T-cell (primary cell): ENCODE results near the gene ACTL10. TPM values are rescaled to one million over a fixed set of nuclear protein-coding genes. Genes with fewer than 3 reads are reported as not detected.
"Not testable (repeated sequence)": the region's sequence is repeated elsewhere in the genome, so short reads cannot be mapped to it uniquely, and the experiment has no call there.

Experiments
- ATAC-seq, 4 experiments: fragments of 200-7000 bp in 3 of 4; fragments of 150-1000 bp in 1 of 4; cut with Tn5 transposase; replicated peaks in 1 of 4; 1 replicate in 3 of 4; 2 replicates in 1 of 4; pipeline ENCODE4 v1.10.0; 2021; ENCODE audit warnings: moderate library complexity in 3 of 4, mild to moderate bottlenecking in 2 of 4, moderate number of reproducible peaks in 1 of 4
- CTCF ChIA-PET, 2 donors: fragments of 300-600 bp; sonication (Branson Sonifier 250); formaldehyde crosslinking; loops; one replicate each; lab custom pipeline; 2022; ENCODE audit warnings: antibody characterized with exemption in 2 of 2; lab: Charles Lee
- POLR2A ChIA-PET, 2 donors: fragments of 300-600 bp; sonication (Branson Sonifier 250); formaldehyde crosslinking; loops; one replicate each; lab custom pipeline; 2022; ENCODE audit warnings: antibody characterized with exemption in 2 of 2; lab: Charles Lee
- DNase-seq, 35 experiments: peaks; one replicate each; pipeline versions ENCODE4 v3.0.0 to v3.0.0-alpha.2; 2013 to 2023
- H3K27ac ChIP-seq: one replicate; pipeline ENCODE4 v1.5.1; 2013; ENCODE audit warnings: low read length
- H3K27me3 ChIP-seq, 2 experiments: replicated peaks in 1 of 2; 1 replicate in 1 of 2; 2 replicates in 1 of 2; pipeline versions ENCODE4 v1.6.1 to v1.7.0; 2013; ENCODE audit warnings: low read length in 1 of 2, mixed read lengths in 1 of 2; ENCODE audit not compliant: control insufficient read depth in 2 of 2, insufficient read depth in 2 of 2; ENCODE audit errors: extremely low read depth in 1 of 2
- H3K36me3 ChIP-seq, 2 donors: 1 replicate in 1 of 2; 2 replicates in 1 of 2; pipeline versions ENCODE4 v1.6.1 to v1.7.0; 2013; ENCODE audit warnings: low read length in 1 of 2; ENCODE audit not compliant: control insufficient read depth in 2 of 2, insufficient read depth in 1 of 2; ENCODE audit errors: extremely low read depth in 1 of 2
- H3K4me1 ChIP-seq, 2 experiments: 1 replicate in 1 of 2; 2 replicates in 1 of 2; pipeline versions ENCODE4 v1.6.1 to v1.7.0; 2013; ENCODE audit warnings: low read length in 2 of 2, mixed read lengths in 1 of 2; ENCODE audit not compliant: insufficient read depth in 2 of 2, control insufficient read depth in 1 of 2; ENCODE audit errors: extremely low read depth in 1 of 2
- H3K4me3 ChIP-seq, 2 donors: 1 replicate in 1 of 2; 2 replicates in 1 of 2; pipeline versions ENCODE4 v1.5.1 to v1.7.0; 2013; ENCODE audit warnings: mild to moderate bottlenecking in 2 of 2, low read length in 1 of 2, moderate library complexity in 1 of 2; ENCODE audit not compliant: control insufficient read depth in 1 of 2; ENCODE audit errors: extremely low read depth in 1 of 2
- H3K9me3 ChIP-seq: 2 replicates; pipeline ENCODE4 v1.7.0; 2013
- H3K27ac Mint-ChIP-seq, 2 donors: one replicate each; pipeline ENCODE4 v1.8.0; 2020 to 2021; ENCODE audit warnings: mild to moderate bottlenecking in 2 of 2, mixed read lengths in 2 of 2
- H3K27me3 Mint-ChIP-seq, 2 donors: one replicate each; pipeline ENCODE4 v1.8.0; 2021 to 2022; ENCODE audit warnings: mixed read lengths in 2 of 2
- H3K36me3 Mint-ChIP-seq: one replicate; pipeline ENCODE4 v1.8.0; 2021; ENCODE audit warnings: mixed read lengths
- H3K4me1 Mint-ChIP-seq, 3 donors: one replicate each; pipeline ENCODE4 v1.8.0; 2020 to 2022; ENCODE audit warnings: mixed read lengths in 3 of 3, mild to moderate bottlenecking in 1 of 3
- H3K4me3 Mint-ChIP-seq, 3 donors: one replicate each; pipeline ENCODE4 v1.8.0; 2020 to 2022; ENCODE audit warnings: mild to moderate bottlenecking in 3 of 3, mixed read lengths in 3 of 3, moderate library complexity in 3 of 3
- H3K9me3 Mint-ChIP-seq, 3 donors: one replicate each; pipeline ENCODE4 v1.8.0; 2020 to 2022; ENCODE audit warnings: mixed read lengths in 3 of 3
- WGBS: methylation state at CpG from one replicate; pipeline ENCODE4 v1.1.5; 2013; ENCODE audit warnings: missing lambda C conversion rate; ENCODE audit not compliant: insufficient coverage; 5-methylcytosine and 5-hydroxymethylcytosine counted together
- total RNA-seq, 35 experiments: library from RNA in 6 of 35; stranded (reverse) in 6 of 35; fragments of 120-200 nt in 1 of 35; gene quantifications; one replicate each; pipeline versions ENCODE4 v1.2.1 to v1.2.4 and lab custom pipeline; 2013 to 2026

The ACTL10 gene
- total RNA-seq, 5 donors from 2014 or later (not counting 1 experiment from before 2014, with no cell fraction given): 1.1 to 7.9 (median 6.1) TPM

DNA sequence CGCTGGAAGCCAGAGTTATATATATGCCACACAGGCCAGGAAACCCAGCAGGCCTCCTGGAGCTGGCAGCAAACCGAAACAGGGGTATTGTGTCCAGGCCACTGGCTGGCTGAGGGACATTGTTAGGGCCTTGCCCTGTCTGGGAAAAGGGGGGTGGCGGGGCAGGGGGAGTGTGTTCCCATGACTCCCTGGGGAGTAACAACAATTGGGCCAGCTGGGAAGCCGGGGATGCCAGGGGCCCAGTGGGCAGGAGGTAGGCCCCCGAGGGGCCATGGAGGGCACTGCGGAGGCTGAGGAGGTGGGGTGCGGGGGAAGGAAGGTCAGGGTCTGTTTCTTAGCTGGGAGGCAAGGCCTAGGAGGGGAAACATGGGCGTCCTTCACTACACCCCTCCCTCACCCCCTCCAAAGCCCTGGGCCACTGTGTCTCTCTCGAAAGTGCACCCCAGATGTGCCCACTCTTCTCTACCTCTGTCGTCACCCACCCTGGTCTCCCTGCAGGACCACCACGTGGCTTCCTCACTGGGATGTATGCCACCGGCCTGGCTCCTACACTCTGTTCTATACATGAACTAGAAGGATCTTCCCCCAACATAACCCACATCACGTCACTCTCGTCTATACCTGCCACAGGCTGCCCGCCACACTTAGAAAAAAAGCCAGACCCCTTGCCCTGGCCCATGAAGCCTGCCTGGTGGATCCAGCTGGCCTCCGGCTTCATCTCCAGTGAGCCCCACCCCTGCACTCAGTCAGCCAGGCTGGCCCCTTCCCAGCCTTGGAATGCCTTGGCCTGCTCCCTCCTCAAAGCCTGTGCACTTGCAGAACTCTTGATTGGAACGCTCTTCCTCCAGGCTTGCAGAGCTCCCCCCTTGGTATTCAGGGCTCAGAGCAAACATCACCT is 27.2 kb downstream of the ACTL10 start:
- WGBS: 92% methylated on average over 11 of the region's 17 CpGs
- DNase-seq: no peak

DNA sequence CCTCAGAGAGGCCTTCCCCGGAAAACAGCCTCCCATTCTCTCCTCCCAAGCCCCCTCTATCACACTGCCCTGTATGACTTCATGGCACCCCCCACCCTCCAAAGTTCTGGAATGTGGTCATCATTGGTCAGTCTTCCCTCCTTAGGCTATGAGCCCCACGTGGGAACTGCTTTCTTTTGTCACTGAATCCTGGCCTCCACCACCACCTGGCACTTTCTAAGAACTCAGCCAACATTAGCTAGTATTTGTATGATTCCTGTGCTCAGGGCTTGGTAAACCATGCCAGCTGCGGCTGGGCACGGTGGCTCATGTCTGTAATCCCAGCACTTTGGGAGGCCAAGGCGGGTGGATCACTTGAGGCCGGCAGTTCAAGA is 27.9 kb downstream of the ACTL10 start:
- ChIA-PET POLR2A (no interaction called here), CTCF (interaction anchor here in 1 of 2 donors (0.7 kb wide), 1 partner anchor 13 kb away, joined by 5 read pairs; no protein-coding TSS in a partner anchor)
- peak overlapping the region in 1 of 2 donors; percentile 28 for H3K27ac Mint-ChIP-seq
- no peak overlapping the region for H3K27ac ChIP-seq
- ATAC-seq: no peak
- DNase-seq: no peak
- H3K4me1 ChIP-seq: peaks cover 4 to 13% of the 10 kb centered on the region in 2 experiments
- no peaks in the 10 kb centered on the region for H3K36me3 ChIP-seq
- H3K36me3 Mint-ChIP-seq: no peaks in the 10 kb centered on the region
- no peak overlapping the region for H3K4me3 ChIP-seq
- no peak overlapping the region for H3K4me3 Mint-ChIP-seq
- H3K9me3 ChIP-seq: no peaks in the 10 kb centered on the region
- peaks cover 7 to 12% (median 11%) of the 10 kb centered on the region in 3 donors for H3K4me1 Mint-ChIP-seq
- 88% methylated on average over 5 of the region's 6 CpGs for WGBS
- no peaks in the 10 kb centered on the region for H3K9me3 Mint-ChIP-seq
- no peaks in the 10 kb centered on the region for H3K27me3 Mint-ChIP-seq
- H3K27me3 ChIP-seq: no peaks in the 10 kb centered on the region

More for the DNA sequence above, 27.2 kb downstream of the ACTL10 start:
- H3K4me1 Mint-ChIP-seq: peaks cover 13 to 19% (median 17%) of the 10 kb centered on the region in 3 donors
- ChIA-PET CTCF (no interaction called here), POLR2A (no interaction called here)
- no peaks in the 10 kb centered on the region for H3K36me3 Mint-ChIP-seq
- no peak for ATAC-seq
- H3K27me3 ChIP-seq: no peaks in the 10 kb centered on the region
- H3K9me3 Mint-ChIP-seq: no peaks in the 10 kb centered on the region
- H3K36me3 ChIP-seq: no peaks in the 10 kb centered on the region
- no peaks in the 10 kb centered on the region for H3K9me3 ChIP-seq
- no peak overlapping the region for H3K27ac ChIP-seq
- H3K4me1 ChIP-seq: peaks cover 10 to 19% of the 10 kb centered on the region in 2 experiments
- H3K4me3 Mint-ChIP-seq: no peak overlapping the region
- H3K4me3 ChIP-seq: no peak overlapping the region
- H3K27ac Mint-ChIP-seq: peak overlapping the region; percentile 13 to 28
- no peaks in the 10 kb centered on the region for H3K27me3 Mint-ChIP-seq

GRCh38 chr20:33696448-33696847 is 29.7 kb downstream of the ACTL10 start:
- H3K27me3 Mint-ChIP-seq: no peaks in the 10 kb centered on the region
- ChIA-PET POLR2A (no interaction called here), CTCF (no interaction called here)

DNA sequence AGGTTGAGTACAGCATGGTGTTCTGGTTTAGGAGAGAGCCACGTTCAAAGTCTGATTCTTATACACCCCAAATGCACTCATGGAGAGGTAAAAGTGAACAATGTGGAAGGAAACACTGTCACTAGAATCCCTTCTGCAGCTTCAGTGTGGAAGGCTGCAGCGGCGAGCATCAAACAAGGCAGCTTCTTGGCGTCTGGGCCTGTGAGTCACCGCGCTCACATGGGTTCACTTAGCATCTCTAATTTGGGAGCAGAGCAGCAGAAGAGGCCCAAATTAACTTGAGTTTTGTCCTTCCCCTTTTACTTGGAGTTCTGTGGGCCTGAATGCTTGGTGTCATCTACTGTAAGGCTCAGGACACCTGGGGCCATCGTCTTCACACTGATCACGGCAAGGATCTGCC is 30.4 kb downstream of the ACTL10 start:
- Mint-ChIP-seq H3K36me3 (no peaks in the 10 kb centered on the region), H3K27ac (no peak overlapping the region), H3K4me1 (peaks cover 0 to under 1% (median 0%) of the 10 kb centered on the region in 3 donors), H3K9me3 (no peaks in the 10 kb centered on the region), H3K27me3 (no peaks in the 10 kb centered on the region), H3K4me3 (no peak overlapping the region)
- 92% methylated on average over 6 of the region's 8 CpGs for WGBS
- no peaks in the 10 kb centered on the region for H3K27me3 ChIP-seq
- no peak for ATAC-seq
- no peak for DNase-seq
- H3K9me3 ChIP-seq: no peaks in the 10 kb centered on the region
- no peak overlapping the region for H3K4me3 ChIP-seq
- no peaks in the 10 kb centered on the region for H3K4me1 ChIP-seq
- no peak overlapping the region for H3K27ac ChIP-seq
- CTCF ChIA-PET: no interaction called here
- POLR2A ChIA-PET: no interaction called here
- no peaks in the 10 kb centered on the region for H3K36me3 ChIP-seq

More at GRCh38 chr20:33696448-33696847, 29.7 kb downstream of the ACTL10 start:
- no peak for ATAC-seq
- Histone ChIP-seq H3K9me3 (no peaks in the 10 kb centered on the region), H3K4me3 (no peak overlapping the region), H3K27me3 (no peaks in the 10 kb centered on the region), H3K4me1 (no peaks in the 10 kb centered on the region), H3K36me3 (no peaks in the 10 kb centered on the region), H3K27ac (no peak overlapping the region)
- no peak for DNase-seq
- H3K36me3 Mint-ChIP-seq: no peaks in the 10 kb centered on the region
- no CpG with 5 or more reads among the region's 4 CpGs for WGBS
- peaks cover 0 to 3% (median 0%) of the 10 kb centered on the region in 3 donors for H3K4me1 Mint-ChIP-seq
- H3K9me3 Mint-ChIP-seq: no peaks in the 10 kb centered on the region
- H3K27ac Mint-ChIP-seq: no peak overlapping the region
- no peak overlapping the region for H3K4me3 Mint-ChIP-seq

GRCh38 chr20:33698966-33699365 is 32.2 kb downstream of the ACTL10 start:
- H3K9me3 Mint-ChIP-seq, H3K27me3 Mint-ChIP-seq, H3K36me3 Mint-ChIP-seq, DNase-seq, ATAC-seq, H3K4me1 Mint-ChIP-seq, H3K27me3 ChIP-seq, POLR2A ChIA-PET, H3K9me3 ChIP-seq, H3K4me1 ChIP-seq, H3K4me3 ChIP-seq, H3K27ac Mint-ChIP-seq, H3K4me3 Mint-ChIP-seq, CTCF ChIA-PET, H3K36me3 ChIP-seq, H3K27ac ChIP-seq: not testable (repeated sequence)
- 89% methylated on average over 7 of the region's 27 CpGs for WGBS

DNA sequence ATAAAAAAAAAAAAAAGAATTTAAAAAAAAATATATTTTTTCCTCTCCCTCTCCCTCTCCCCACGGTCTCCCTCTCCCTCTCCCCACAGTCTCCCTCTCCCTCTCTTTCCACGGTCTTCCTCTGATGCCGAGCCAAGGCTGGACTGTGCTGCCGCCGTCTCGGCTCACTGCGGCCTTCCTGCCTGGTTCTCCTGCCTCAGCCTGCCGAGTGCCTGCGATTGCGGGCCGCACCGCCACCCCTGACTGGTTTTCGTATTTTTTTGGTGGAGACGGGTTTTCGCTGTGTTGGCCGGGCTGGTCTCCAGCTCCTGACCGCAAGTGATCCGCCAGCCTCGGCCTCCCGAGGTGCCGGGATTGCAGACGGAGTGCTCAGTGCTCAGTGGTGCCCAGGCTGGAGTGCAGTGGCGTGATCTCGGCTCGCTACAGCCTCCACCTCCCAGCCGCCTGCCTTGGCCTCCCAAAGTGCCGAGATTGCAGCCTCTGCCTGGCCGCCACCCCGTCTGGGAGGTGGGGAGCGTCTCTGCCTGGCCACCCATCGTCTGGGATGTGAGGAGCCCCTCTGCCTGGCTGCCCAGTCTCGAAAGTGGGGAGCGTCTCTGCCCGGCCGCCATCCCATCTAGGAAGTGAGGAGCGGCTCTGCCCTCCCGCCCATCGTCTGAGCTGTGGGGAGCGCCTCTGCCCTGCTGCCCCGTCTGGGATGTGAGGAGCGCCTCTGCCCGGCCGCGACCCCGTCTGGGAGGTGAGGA is 34.1 kb downstream of the ACTL10 start:
- ATAC-seq, H3K4me1 Mint-ChIP-seq, H3K27ac Mint-ChIP-seq, H3K9me3 Mint-ChIP-seq, H3K36me3 Mint-ChIP-seq, H3K27me3 Mint-ChIP-seq, H3K4me3 ChIP-seq, H3K36me3 ChIP-seq, H3K27me3 ChIP-seq, DNase-seq, POLR2A ChIA-PET, H3K9me3 ChIP-seq, H3K4me3 Mint-ChIP-seq, H3K27ac ChIP-seq, CTCF ChIA-PET, H3K4me1 ChIP-seq: not testable (repeated sequence)
- WGBS: 98% methylated on average over 12 of the region's 45 CpGs
